HL-60 (cell line): Measurements from ENCODE around the gene CUL2.

Experiments
- GABPA ChIP-seq: IDR thresholded peaks from 2 replicates; pipeline ENCODE4 v1.6.1; 2012; ENCODE audit warnings: low read depth
- SPI1 ChIP-seq: IDR thresholded peaks from 2 replicates; pipeline ENCODE4 v1.6.1; 2012; ENCODE audit warnings: low read depth, mild to moderate bottlenecking, borderline replicate concordance
- TF ChIP-seq, protein P1 (sequence below): IDR thresholded peaks from one replicate; pipeline ENCODE4 v1.5.1; 2011; ENCODE audit warnings: low read length, control low read depth, inconsistent platforms; ENCODE audit not compliant: insufficient read depth
- TF ChIP-seq, protein P2 (sequence below): IDR thresholded peaks from 2 replicates; pipeline ENCODE4 v1.6.1; 2012; ENCODE audit warnings: low read depth; ENCODE audit not compliant: insufficient replicate concordance

DNA sequence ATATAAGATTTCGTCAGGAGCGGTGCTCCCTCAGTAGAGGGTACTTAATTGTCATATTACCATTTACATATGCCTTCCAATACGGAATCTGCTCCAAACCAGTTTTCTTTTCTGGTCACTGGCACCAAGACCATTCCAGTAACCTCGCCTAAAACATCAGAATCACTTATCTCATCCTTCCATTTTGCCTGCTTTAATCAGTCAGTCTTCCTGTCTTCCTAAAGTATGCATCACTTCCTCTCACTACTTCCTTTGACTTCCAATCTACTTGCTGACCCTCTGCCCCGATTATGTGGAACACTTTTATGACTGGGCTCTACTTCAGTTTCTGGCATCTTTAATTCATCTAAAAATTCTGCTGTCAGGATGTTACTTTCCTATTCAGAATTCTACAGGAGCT, 33.5 kb downstream of the CUL2 start:
- TF ChIP-seq GABPA (no peak), SPI1 (no peak)
- TF ChIP-seq, protein P1, sequence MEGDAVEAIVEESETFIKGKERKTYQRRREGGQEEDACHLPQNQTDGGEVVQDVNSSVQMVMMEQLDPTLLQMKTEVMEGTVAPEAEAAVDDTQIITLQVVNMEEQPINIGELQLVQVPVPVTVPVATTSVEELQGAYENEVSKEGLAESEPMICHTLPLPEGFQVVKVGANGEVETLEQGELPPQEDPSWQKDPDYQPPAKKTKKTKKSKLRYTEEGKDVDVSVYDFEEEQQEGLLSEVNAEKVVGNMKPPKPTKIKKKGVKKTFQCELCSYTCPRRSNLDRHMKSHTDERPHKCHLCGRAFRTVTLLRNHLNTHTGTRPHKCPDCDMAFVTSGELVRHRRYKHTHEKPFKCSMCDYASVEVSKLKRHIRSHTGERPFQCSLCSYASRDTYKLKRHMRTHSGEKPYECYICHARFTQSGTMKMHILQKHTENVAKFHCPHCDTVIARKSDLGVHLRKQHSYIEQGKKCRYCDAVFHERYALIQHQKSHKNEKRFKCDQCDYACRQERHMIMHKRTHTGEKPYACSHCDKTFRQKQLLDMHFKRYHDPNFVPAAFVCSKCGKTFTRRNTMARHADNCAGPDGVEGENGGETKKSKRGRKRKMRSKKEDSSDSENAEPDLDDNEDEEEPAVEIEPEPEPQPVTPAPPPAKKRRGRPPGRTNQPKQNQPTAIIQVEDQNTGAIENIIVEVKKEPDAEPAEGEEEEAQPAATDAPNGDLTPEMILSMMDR: no peak
- TF ChIP-seq, protein P2, sequence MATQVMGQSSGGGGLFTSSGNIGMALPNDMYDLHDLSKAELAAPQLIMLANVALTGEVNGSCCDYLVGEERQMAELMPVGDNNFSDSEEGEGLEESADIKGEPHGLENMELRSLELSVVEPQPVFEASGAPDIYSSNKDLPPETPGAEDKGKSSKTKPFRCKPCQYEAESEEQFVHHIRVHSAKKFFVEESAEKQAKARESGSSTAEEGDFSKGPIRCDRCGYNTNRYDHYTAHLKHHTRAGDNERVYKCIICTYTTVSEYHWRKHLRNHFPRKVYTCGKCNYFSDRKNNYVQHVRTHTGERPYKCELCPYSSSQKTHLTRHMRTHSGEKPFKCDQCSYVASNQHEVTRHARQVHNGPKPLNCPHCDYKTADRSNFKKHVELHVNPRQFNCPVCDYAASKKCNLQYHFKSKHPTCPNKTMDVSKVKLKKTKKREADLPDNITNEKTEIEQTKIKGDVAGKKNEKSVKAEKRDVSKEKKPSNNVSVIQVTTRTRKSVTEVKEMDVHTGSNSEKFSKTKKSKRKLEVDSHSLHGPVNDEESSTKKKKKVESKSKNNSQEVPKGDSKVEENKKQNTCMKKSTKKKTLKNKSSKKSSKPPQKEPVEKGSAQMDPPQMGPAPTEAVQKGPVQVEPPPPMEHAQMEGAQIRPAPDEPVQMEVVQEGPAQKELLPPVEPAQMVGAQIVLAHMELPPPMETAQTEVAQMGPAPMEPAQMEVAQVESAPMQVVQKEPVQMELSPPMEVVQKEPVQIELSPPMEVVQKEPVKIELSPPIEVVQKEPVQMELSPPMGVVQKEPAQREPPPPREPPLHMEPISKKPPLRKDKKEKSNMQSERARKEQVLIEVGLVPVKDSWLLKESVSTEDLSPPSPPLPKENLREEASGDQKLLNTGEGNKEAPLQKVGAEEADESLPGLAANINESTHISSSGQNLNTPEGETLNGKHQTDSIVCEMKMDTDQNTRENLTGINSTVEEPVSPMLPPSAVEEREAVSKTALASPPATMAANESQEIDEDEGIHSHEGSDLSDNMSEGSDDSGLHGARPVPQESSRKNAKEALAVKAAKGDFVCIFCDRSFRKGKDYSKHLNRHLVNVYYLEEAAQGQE: no peak
